ENCODE results near the gene CD58. TPM values are rescaled to one million over a fixed set of nuclear protein-coding genes. Genes with fewer than 3 reads are reported as not detected.

Gene CD58
- total RNA-seq, 1 donor from 2014 or later = 7.0 TPM

GRCh38 chr1:116537040-116537831 is 33.6 kb downstream of the CD58 start:
- TF ChIP-seq CTCF (IDR thresholded peaks at IDR 0.05; ENCODE audit: unreplicated experiment) = no peak
- no peak for DNase-seq (ENCODE audit: low spot score, unreplicated experiment)
- Mint-ChIP-seq H3K27ac (no peak overlapping the region), H3K4me3 (ENCODE audit: low read depth) (no peak overlapping the region), H3K4me1 (ENCODE audit: low read depth) (no peaks in the 10 kb centered on the region), H3K27me3 (no peaks in the 10 kb centered on the region), H3K36me3 (ENCODE audit: insufficient read depth) (peaks cover 25% of the 10 kb centered on the region), H3K9me3 (ENCODE audit: low read depth) (peaks cover 8% of the 10 kb centered on the region)

GRCh38 chr1:116534014-116534739 is 36.6 kb downstream of the CD58 start:
- no peak for TF ChIP-seq CTCF (IDR thresholded peaks at IDR 0.05; ENCODE audit: unreplicated experiment)
- no peak for DNase-seq (ENCODE audit: low spot score, unreplicated experiment)
- no peak overlapping the region for H3K27ac Mint-ChIP-seq
- no peaks in the 10 kb centered on the region for H3K4me1 Mint-ChIP-seq (ENCODE audit: low read depth)
- no peaks in the 10 kb centered on the region for H3K27me3 Mint-ChIP-seq
- peaks cover 27% of the 10 kb centered on the region for H3K36me3 Mint-ChIP-seq (ENCODE audit: insufficient read depth)
- H3K4me3 Mint-ChIP-seq (ENCODE audit: low read depth) = no peak overlapping the region
- H3K9me3 Mint-ChIP-seq (ENCODE audit: low read depth) = peaks cover 8% of the 10 kb centered on the region

- no peak for DNase-seq (ENCODE audit: low spot score, unreplicated experiment)
- Mint-ChIP-seq H3K27me3 (no peaks in the 10 kb centered on the region), H3K4me1 (ENCODE audit: low read depth) (no peaks in the 10 kb centered on the region), H3K9me3 (ENCODE audit: low read depth) (peaks cover 13% of the 10 kb centered on the region), H3K4me3 (ENCODE audit: low read depth) (no peak overlapping the region), H3K36me3 (ENCODE audit: insufficient read depth) (peaks cover 27% of the 10 kb centered on the region), H3K27ac (no peak overlapping the region)
- no peak for TF ChIP-seq CTCF (IDR thresholded peaks at IDR 0.05; ENCODE audit: unreplicated experiment)
These were observed 37.4 kb downstream of the CD58 start for GRCh38 chr1:116533429-116533820.

- Mint-ChIP-seq H3K9me3 (ENCODE audit: low read depth) (peaks cover 17% of the 10 kb centered on the region), H3K27me3 (no peaks in the 10 kb centered on the region), H3K4me1 (ENCODE audit: low read depth) (no peaks in the 10 kb centered on the region), H3K27ac (no peak overlapping the region), H3K36me3 (ENCODE audit: insufficient read depth) (peaks cover 31% of the 10 kb centered on the region), H3K4me3 (ENCODE audit: low read depth) (no peak overlapping the region)
- DNase-seq (ENCODE audit: low spot score, unreplicated experiment) = no peak
- TF ChIP-seq CTCF (IDR thresholded peaks at IDR 0.05; ENCODE audit: unreplicated experiment) = no peak
These were observed 38.0 kb downstream of the CD58 start for GRCh38 chr1:116532671-116533428.

GRCh38 chr1:116531917-116532316 is 38.9 kb downstream of the CD58 start:
- Mint-ChIP-seq H3K4me1 (ENCODE audit: low read depth) (no peaks in the 10 kb centered on the region), H3K27me3 (no peaks in the 10 kb centered on the region), H3K9me3 (ENCODE audit: low read depth) (peaks cover 22% of the 10 kb centered on the region), H3K27ac (no peak overlapping the region), H3K4me3 (ENCODE audit: low read depth) (no peak overlapping the region), H3K36me3 (ENCODE audit: insufficient read depth) (peaks cover 34% of the 10 kb centered on the region)
- no peak for DNase-seq (ENCODE audit: low spot score, unreplicated experiment)
- TF ChIP-seq CTCF (IDR thresholded peaks at IDR 0.05; ENCODE audit: unreplicated experiment) = no peak
